Activated B cell treated with CpG ODN at 0.5 μM for 24 hours (primary cell): ENCODE results near the gene FOXN4. TPM values are rescaled to one million over a fixed set of nuclear protein-coding genes. Genes with fewer than 3 reads are reported as not detected.

Source experiments
- ATAC-seq: fragments of 200-7000 bp; cut with Tn5 transposase; one replicate; pipeline ENCODE4 v1.10.0; 2021; ENCODE audit warnings: low read depth, mild to moderate bottlenecking, moderate library complexity
- CTCF ChIA-PET: fragments of 350-600 bp; sonication (Branson Sonifier 250); formaldehyde crosslinking; loops from one replicate; lab custom pipeline; 2021; ENCODE audit warnings: antibody characterized with exemption; lab: Charles Lee
- POLR2A ChIA-PET: fragments of 350-600 bp; sonication (Branson Sonifier 250); formaldehyde crosslinking; loops from one replicate; lab custom pipeline; 2021; ENCODE audit warnings: antibody characterized with exemption; lab: Charles Lee
- DNase-seq: peaks from one replicate; pipeline ENCODE4 v3.0.0; 2022
- H3K27ac Mint-ChIP-seq: one replicate; pipeline ENCODE4 v1.8.0; 2020; ENCODE audit warnings: mixed read lengths
- H3K27me3 Mint-ChIP-seq: one replicate; pipeline ENCODE4 v1.8.0; 2021; ENCODE audit warnings: mixed read lengths
- H3K36me3 Mint-ChIP-seq: one replicate; pipeline ENCODE4 v1.8.0; 2021; ENCODE audit warnings: low read depth, mixed read lengths
- H3K4me1 Mint-ChIP-seq: one replicate; pipeline ENCODE4 v1.8.0; 2021; ENCODE audit warnings: mixed read lengths
- H3K4me3 Mint-ChIP-seq: one replicate; pipeline ENCODE4 v1.8.0; 2020; ENCODE audit warnings: mild to moderate bottlenecking, mixed read lengths
- H3K9me3 Mint-ChIP-seq: one replicate; pipeline ENCODE4 v1.8.0; 2020; ENCODE audit warnings: mixed read lengths
- intact Hi-C: fragments of 100-400 bp; cut with micrococcal nuclease; formaldehyde crosslinking; loops from one replicate; pipeline ENCODE4 v1.15.1; 2024
- total RNA-seq: library from RNA; stranded (reverse); gene quantifications from 2 replicates; pipeline ENCODE4 v1.2.3, GENCODE V29; 2022
- TF ChIP-seq, protein P1 (sequence below): fragments of 200-600 bp; IDR thresholded peaks from one replicate; pipeline ENCODE4 v1.8.0; 2022; ENCODE audit warnings: antibody characterized with exemption, mild to moderate bottlenecking

Gene FOXN4
- total RNA-seq, 1 donor from 2014 or later, result not detected

GRCh38 chr12:109267361-109267760 lies 41.7 kb downstream of the FOXN4 start:
- no peak overlapping the region for H3K4me3 Mint-ChIP-seq
- H3K36me3 Mint-ChIP-seq, result peaks cover 20% of the 10 kb centered on the region
- DNase-seq (no peak), ATAC-seq (no peak)
- intact Hi-C loops, result no loop called here
- ChIA-PET POLR2A (no interaction called here), CTCF (no interaction called here)
- no peaks in the 10 kb centered on the region for H3K4me1 Mint-ChIP-seq
- TF ChIP-seq, protein P1, sequence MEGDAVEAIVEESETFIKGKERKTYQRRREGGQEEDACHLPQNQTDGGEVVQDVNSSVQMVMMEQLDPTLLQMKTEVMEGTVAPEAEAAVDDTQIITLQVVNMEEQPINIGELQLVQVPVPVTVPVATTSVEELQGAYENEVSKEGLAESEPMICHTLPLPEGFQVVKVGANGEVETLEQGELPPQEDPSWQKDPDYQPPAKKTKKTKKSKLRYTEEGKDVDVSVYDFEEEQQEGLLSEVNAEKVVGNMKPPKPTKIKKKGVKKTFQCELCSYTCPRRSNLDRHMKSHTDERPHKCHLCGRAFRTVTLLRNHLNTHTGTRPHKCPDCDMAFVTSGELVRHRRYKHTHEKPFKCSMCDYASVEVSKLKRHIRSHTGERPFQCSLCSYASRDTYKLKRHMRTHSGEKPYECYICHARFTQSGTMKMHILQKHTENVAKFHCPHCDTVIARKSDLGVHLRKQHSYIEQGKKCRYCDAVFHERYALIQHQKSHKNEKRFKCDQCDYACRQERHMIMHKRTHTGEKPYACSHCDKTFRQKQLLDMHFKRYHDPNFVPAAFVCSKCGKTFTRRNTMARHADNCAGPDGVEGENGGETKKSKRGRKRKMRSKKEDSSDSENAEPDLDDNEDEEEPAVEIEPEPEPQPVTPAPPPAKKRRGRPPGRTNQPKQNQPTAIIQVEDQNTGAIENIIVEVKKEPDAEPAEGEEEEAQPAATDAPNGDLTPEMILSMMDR, result no peak
- H3K27me3 Mint-ChIP-seq, result peaks cover 3% of the 10 kb centered on the region
- H3K9me3 Mint-ChIP-seq, result peaks cover 2% of the 10 kb centered on the region
- H3K27ac Mint-ChIP-seq, result no peak overlapping the region

- DNase-seq, result no peak
- Mint-ChIP-seq H3K4me3 (no peak overlapping the region), H3K27ac (no peak overlapping the region), H3K4me1 (no peaks in the 10 kb centered on the region), H3K36me3 (peaks cover 20% of the 10 kb centered on the region), H3K9me3 (peaks cover 2% of the 10 kb centered on the region), H3K27me3 (peaks cover 3% of the 10 kb centered on the region)
- CTCF ChIA-PET, result interaction anchor here (0.5 kb wide), 1 partner anchor 254 kb away, joined by 3 read pairs; no protein-coding TSS in a partner anchor
- ATAC-seq, result no peak
- intact Hi-C loops, result no loop called here
- POLR2A ChIA-PET, result no interaction called here
- TF ChIP-seq, protein P1, result no peak
These were observed 42.8 kb downstream of the FOXN4 start for GRCh38 chr12:109266106-109266879.

GRCh38 chr12:109264943-109265650 lies 44.0 kb downstream of the FOXN4 start:
- ATAC-seq, result no peak
- H3K4me1 Mint-ChIP-seq, result no peaks in the 10 kb centered on the region
- peaks cover 20% of the 10 kb centered on the region for H3K36me3 Mint-ChIP-seq
- no peak overlapping the region for H3K27ac Mint-ChIP-seq
- no peak overlapping the region for H3K4me3 Mint-ChIP-seq
- ChIA-PET CTCF (no interaction called here), POLR2A (no interaction called here)
- H3K9me3 Mint-ChIP-seq, result no peaks in the 10 kb centered on the region
- DNase-seq, result no peak
- intact Hi-C loops, result no loop called here
- peaks cover 3% of the 10 kb centered on the region for H3K27me3 Mint-ChIP-seq
- TF ChIP-seq, protein P1, result no peak

GRCh38 chr12:109264095-109264942 lies 44.8 kb downstream of the FOXN4 start:
- no peak for ATAC-seq

More at GRCh38 chr12:109264095-109264942, 44.8 kb downstream of the FOXN4 start:
- Mint-ChIP-seq H3K4me1 (no peaks in the 10 kb centered on the region), H3K4me3 (no peak overlapping the region), H3K36me3 (peaks cover 20% of the 10 kb centered on the region), H3K27ac (no peak overlapping the region), H3K27me3 (peaks cover 3% of the 10 kb centered on the region), H3K9me3 (no peaks in the 10 kb centered on the region)
- intact Hi-C loops, result no loop called here
- CTCF ChIA-PET, result no interaction called here
- no peak for DNase-seq
- TF ChIP-seq, protein P1, result no peak
- POLR2A ChIA-PET, result no interaction called here
